Activated naive CD8-positive, alpha-beta T cell treated with anti-CD3 and anti-CD28 coated beads, Interleukin-2, amount 50 U/mL, for 16 hours (primary cell): ENCODE results near the gene CNTN5.
"Not testable (repeated sequence)": the region's sequence is repeated elsewhere in the genome, so short reads cannot be mapped to it uniquely, and the experiment has no call there.

Source experiments
- DNase-seq: peaks from one replicate; pipeline ENCODE4 v3.0.0-alpha.2; 2020; ENCODE audit warnings: low read depth, low spot score

The CNTN5 gene

DNA sequence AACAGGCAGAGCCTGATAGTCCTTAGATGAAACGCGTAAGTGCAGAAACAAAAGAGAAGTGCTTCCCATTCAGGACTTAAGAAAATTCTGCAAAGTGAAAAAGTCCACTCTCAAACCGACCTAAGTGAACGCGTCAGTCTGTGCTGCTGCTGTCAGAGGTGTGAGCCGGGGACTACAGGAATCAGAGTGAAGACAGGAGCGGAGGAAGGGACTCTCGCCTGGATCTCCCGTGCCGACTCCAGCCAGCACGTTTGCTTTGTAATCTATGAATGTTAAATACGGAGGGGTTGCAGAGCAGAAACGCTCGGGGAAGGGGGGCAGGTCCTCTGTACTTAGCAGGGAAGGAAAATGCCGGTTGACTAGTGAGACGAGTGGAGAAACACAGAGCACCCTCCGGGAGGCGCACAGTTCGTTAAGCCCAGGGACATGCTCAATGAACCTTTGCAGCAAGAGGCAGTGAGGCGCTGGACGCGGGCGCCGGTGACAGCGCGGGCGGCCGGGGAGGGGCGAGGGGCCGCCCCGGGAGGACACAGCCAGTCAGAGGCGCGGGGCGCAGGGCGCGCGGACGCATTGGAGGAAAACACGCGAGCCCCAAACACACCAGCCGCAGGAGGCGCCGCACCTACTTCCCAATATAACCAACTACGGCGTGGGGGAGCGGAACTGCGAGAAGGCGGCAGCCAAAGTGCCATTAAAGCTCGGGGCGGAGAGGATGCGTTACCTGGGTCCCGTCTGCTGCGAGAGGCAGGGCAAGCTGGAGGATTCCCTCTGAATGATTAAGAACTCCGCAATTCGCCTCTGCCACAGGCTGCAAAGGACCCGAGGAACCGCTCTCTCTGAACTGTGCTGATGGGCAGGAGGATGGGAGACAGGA, at the start of gene CNTN5:
CNTN5 (plus strand) TSS at position 598 of the 874 bp plus-strand sequence.
- no peak for DNase-seq

DNA sequence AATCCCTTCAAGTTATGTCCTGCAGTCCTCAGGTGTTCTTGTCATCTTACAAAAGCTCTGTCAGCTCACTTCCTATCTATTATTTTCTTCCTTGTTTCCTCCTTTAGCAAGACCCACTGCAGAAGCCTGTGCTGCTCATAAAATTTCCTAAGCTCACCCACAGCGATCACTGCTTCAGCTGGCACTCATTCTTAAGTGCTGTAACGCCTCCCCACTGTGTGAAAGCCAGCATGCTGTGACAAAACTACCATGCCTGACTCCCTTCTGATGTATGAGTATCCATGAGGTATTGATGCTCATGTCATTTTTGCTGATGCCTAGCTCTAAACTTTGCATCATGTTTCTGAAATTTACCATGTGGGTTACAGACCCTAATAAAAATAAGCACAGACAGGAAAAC, 41.5 kb upstream of the CNTN5 start:
- no peak for DNase-seq

DNA sequence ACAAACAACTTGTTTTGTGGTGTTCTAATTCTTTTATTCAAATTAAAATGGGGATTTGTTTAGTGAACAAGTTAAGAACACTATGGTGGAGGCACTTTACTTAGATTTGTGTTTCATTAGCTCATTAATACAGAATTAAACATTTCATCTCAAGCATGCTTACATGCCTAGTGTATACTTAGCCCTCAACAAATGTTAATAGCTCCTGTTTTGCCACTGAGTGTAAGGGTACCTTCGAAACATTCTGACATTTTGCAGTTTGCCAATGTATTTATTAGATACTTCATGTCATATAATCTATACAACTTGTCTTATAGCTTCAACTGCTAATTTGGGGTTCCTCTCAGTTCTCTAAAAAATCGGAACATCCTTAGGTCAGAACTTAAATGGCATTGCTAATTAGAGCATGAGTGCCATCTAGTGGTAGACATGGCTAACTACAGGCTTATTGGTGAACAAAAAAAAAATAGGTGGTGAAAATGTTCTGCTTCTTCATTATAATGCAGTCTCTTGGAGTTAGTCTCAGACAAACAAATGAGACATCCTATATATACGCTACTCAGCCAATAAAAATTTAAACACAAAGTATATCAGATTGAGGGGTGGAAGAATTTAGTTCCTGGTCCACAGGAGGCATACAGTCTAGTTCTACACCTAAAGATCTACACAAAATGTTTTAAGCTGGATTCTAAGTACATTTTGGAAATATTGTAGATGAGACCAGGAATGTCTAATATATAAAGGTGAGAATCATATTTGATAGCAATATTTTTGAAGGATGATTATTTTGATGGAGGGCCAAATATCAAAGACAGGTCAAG, 4.9 kb upstream of the CNTN5 start:
- no peak for DNase-seq

DNA sequence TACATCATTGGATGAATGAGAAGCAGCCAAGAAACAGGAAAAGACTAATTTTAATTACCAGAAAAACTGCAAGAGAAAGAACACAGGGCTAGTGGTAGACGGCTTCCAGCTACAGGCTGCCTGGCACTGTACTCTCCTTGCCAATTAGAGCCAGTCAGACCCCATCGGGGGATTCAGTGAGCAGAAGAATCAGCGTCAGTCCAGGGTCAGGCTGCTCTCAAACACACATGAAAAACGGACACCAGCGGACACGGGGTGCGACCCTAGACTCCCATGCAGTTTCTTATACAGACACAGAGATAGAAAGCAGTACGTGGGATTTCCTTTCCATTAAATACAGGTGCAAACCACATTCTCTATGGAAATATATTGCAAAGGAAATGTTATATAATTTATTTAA, 1.1 kb upstream of the CNTN5 start:
- no peak for DNase-seq

DNA sequence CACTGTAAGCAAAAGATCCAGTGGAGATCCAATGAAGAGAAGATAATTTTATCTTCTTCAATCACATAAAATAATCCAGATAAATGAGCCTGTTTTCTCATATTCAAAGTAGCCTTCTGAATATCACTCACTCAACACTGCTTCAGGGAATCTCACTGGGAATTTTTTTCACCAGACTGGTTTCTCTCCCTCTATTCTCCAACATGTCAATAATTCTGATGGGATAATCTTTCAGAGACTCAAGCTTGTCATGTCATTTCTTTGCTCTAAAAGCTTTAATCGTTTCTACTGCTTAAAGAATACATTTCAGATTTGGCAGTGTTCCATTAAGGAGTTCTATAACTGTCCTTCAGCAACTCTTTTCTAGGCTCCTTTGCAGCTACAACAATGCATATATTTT, 16.3 kb downstream of the CNTN5 start:
- DNase-seq, result no peak

DNA sequence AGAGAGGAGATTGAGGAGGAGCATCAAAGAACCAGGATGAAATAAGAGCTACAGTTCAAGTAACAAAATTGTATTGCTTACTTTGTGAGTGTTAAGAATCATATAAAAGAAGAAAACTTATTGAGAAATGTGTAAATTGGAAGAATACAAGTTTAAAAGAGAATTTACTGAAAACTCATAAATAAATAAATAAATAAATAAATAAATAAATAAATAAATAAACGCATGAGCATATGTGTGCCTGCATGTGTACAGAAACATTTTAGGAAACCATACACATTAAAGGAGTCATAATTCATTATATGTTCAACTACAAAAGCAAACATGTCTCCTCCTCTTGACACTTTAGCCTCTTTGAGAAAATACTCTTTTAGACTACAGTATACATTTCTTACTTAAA, 42.6 kb downstream of the CNTN5 start:
- DNase-seq, result no peak

DNA sequence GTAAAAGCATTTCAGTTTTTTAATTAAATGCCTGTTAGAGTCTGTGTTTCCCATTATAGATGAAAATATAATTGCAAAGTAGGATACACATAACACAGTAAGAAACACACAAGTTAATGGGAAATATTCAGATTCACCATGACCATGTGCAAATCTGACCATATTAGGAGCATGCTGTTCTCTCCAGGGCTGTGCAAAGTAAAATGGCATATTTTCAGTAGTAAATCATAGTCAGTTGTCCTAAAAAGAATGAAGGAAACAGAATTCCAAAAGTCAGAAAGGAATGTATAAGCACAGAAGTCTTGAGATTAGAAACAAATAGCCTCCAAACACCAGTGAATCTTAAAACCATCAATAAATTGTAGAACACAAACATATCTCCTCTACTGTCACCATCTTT, 44.4 kb downstream of the CNTN5 start:
- no peak for DNase-seq

DNA sequence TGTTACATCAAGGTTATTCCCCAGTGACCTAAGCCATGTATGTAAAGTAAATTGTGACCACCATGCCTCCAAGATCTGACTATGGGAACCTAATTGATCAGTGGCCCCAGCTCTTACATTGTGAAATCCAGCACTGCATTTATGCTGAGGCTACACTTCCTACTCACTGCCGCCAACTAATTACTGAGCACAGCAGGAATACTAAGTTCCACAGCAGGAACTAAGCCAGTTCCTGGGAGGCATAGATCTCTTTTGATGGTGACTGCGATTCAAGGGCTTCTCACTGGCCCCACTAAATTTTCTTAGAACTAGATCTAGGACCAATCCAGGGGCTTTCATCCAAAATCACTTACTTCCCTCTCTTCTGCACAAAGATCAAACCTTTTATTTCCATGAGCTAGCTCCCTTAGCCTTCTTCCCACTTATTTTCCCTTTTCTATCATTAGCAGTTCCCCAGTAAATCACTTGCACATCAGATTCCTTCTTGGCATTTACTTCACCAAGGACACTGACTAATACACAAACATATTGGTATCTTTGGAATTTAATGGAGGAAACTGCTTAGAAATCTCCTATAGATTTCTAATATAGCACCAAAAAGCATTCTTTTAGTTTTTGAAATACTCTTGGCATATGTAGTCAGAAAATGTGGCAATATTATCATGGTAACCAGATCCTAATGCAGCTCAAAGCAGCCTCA, 46.0 kb downstream of the CNTN5 start:
- no peak for DNase-seq

DNA sequence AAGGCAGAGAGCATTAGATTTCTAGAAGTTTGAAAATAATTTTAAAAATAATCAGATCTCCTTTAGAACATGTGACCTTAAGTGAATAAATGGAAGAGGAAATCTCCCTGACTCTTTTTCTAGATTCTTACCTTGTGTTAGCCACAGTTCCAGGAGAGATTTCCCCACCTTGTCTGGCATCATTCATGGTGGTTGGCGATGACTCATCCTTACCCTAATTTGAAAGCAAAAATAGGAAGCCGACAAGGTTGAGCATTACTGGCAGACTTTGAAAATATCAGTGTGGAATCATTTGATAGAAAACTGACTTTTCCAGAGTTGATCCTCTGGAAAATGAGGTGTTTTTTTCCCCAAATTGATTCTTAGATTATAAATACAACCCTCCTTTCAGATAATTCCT, 48.1 kb downstream of the CNTN5 start:
- no peak for DNase-seq

DNA sequence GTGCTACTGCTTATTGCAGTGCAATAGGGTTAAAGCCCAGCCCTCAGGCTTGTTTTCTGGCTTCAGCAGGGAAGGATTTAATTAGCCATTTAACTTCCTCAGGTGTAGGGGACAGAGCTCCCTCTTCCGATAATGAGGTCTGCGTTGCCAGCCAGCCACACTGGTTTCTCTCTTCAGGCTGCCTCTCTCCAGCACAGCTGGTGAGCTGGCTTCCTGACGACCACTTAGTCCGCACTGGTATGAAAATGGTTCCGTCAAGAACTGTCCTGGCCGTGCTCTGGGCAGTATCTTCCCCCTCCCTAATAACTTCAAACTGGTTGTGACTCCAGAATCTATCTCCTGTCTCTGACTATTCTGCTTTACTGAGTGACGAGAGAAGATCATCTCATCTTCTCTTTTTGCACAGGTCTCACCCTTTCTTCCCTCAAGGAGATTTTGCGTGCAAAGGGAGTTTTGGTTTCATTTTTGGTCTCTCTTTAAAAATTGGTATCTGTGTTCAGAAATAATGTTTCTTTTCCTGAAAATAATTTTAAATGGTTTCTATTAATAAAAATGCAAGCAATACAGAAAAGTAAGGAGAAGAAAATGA, 49.2 kb downstream of the CNTN5 start:
- no peak for DNase-seq

DNA sequence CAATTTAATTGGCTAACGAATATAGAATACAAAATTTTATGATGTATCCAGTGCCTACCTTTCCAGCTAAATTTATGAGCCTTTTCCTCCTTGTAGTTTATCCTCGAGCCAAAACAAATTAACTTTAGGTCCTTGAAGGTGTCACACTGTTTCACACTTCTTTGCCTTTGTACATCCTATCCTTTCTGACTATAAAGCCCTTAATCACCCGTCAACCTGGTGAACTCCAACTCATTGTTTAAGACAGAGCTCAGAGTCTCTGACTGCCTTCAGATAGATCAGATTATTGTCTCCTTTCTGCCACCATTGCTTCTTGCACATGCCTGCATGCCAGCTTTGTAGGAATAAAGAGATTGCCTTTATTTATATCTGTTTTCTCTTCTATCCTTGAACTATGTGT, 58.8 kb downstream of the CNTN5 start:
- no peak for DNase-seq

DNA sequence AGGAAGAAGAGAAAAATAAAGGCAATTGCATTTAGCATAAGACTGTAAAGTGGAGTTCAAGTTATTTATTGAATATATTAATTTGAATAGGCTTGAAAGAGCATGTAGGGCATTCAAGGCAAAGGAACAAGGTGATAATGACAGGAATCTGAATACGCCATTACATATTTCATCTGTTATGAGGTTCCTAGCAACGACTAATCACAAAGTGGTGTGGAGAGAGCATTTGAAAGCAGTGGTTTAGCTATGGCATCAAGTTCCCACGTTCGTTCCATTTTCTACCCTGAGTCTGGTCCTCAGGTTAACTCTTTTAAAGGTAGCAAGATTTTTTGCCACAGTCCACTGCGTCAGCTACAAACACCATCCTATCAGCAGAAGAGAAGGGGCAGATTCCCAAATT, 59.4 kb downstream of the CNTN5 start:
- no peak for DNase-seq

DNA sequence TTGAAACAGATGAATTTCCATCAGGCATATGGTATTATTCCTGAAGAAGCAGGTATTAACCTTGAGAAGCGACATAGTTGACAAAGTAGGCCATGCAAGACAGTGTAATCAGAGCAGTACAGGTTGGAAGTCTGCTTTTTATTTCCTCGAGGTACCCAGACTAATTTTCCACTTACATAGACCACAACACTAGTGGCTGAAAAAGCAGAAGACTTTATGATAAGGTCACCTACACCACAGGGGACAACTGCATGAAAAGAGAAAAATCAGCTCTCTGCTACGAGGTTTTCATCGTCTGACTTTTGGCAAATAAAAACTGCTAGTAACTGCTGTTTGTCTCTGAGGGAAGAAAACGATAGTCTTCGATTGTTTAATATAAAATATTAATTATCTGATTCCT, 77.5 kb downstream of the CNTN5 start:
- DNase-seq, result no peak

DNA sequence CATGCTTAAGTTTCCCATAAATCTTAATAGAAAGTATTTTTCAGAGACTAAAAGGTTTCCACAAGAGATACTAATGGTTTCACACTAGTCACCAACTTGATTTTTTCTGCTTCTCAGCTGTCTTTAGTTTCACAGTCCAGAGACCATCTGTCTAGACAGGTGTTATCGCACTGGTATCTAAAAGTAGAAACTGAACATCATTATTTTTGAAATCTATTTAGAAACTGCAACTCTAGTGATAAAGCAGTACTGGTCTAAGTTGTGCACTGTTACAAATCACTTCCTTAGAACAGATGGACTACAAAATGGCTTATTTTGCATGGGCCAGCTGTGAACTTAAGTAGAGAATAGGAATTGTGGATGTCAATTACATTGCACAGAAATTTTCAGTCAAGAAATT, 78.0 kb downstream of the CNTN5 start:
- no peak for DNase-seq

DNA sequence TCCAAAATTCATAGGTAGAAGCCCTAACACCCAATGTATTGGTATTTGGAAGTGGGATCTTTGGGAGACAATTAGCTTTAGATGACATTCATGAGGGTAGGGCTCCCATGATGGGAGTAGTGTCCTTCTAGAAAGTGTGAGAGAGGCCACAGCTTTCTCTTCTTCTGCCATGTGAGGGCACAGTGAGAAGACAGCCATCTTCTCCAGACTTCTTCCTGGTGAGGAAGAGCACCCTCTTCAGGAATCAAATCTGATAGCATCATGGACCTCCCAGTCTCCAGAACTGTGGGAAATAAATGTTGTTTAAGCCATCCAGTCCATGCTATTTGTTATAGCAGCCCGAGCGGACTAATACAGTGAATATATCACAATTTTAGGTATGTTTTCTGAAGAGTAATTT, 96.9 kb downstream of the CNTN5 start:
- DNase-seq, result no peak

DNA sequence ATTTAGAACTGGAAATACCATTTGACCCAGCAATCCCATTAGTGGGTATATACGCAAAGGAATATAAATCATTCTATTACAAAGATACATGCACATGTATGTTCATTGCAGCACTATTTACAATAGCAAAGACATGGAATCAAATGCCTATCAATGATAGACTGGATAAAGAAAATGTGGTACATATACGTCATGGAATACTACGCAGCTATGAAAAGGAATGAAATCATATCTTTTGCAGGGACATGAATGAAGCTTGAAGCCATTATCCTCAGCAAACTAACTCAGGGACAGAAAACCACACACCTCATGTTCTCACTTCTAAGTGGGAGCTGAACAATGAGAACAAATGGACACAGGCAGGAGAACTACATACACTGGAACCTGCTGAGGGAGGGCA, 113.1 kb downstream of the CNTN5 start:
- DNase-seq, result not testable (repeated sequence)

DNA sequence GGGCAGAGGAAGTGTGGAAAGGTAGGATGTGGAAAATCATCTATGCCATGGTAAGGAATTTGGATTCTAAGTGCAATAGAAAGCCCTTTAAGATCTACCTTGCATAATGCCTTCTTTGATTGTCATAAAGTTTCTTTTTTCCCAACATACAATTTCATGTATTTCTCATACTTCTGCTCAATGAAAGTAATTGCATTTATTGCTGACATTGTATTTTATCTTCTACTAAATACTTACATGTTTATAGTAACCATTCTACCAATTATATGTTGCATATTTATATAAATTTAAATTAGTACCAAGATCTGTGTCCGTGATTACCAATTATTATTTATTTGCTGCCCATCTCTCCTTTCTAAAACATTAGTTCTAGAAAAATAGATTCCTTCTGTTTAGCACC, 114.8 kb downstream of the CNTN5 start:
- no peak for DNase-seq

DNA sequence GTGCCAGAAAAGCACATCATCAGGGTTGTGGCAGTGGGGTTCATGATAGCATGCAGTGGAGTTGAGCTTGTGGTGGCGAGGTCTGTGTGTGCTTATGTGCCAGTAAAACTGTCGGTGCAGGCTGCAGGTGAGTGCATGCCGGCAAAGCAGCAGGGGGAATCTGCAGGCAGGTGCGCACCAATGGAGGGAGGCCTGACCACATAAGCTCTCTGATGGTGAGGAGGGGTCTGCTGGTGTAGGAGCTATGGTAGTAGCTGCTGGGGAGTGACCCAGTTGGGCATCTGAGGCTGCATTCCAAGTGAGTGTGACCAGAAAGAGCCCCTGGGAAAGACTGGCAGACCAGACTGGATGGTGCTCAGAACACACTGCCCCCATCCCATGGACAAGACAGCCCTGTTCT, 121.5 kb downstream of the CNTN5 start:
- no peak for DNase-seq

DNA sequence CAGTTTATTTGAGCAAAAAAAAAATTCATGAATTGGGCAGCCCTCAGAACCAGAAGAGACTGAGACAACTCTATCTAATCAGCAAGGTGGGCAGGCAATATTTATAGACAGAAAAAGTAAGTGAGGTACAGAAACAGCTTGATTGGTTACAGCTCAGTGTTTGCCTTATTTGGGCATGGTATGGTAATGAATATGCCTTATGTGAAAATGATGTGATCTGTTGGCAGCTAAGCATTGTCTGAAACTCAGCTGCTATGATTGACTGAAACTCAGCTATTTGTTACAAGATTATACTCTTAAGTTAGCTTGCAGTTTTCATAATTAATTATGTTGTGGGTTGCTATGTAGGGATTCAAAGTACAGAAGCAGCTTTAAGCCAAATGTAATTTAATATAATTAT, 127.6 kb downstream of the CNTN5 start:
- no peak for DNase-seq

DNA sequence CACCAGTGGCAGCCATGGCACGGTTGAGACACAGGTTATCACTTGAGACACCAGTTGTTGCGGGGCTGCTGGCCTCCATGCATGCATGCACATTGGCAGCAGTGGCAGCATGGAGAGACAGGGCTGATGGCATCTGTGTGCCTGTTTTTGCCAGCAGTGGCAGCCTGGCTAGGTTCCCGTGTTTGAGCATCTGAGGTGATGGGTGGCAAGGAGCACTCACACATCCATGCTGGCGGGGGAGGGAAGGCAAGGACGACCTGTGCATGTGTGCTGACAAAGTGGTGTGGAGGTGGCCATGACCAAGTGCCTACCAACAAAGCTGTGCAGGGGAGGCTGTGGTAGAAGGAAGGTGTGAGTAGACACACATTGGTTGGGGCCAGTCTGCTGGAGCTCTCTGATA, 133.5 kb downstream of the CNTN5 start:
- no peak for DNase-seq

DNA sequence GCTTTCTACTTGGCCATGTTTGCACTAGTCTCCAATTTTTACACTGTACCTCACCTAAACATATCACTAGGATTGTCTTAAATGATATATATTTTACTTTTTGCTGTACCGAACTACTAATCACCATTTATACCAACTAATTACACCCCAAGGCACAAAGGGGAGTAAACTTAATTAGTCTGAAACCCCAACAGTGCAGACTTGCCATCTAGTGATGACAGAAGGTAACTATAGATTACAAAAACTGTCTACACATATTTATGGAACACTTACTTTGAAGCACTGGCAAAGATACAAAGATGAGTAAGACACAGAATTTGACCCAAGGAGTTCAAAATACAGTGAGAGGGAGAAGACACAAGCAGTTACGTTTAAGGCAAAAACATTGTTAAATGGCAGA, 139.7 kb downstream of the CNTN5 start:
- no peak for DNase-seq

DNA sequence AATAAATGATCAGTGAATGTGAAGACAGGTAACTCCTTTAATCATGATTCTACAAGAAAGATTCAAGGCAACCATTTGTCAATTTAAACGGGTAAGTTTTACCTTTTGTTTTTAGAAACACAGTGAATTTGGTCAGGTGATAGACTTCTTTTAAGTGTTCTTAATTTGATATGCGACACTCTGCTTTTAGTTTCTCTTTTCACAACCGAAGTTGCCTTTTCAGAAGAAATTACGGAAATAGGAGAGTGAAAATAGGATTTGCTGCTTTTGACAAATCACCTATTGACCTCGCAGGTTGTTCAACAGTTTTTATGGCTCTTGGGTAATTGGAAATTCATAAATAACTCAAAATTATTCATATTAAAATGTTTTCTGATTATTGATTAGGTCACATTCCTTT, 142.1 kb downstream of the CNTN5 start:
- DNase-seq, result no peak
